ENCODE measurements around the gene LDAH.
"Not testable (repeated sequence)": the region's sequence is repeated elsewhere in the genome, so short reads cannot be mapped to it uniquely, and the experiment has no call there.

Gene LDAH

GRCh38 chr2:20822535-20823490 lies at the start of gene LDAH:
LDAH (minus strand) TSS chr2:20823101; CDS start chr2:20801463, 21,638 bp downstream.
- peak; percentile 83 to 86 for DNase-seq

GRCh38 chr2:20868377-20868776 lies 45.5 kb upstream of the LDAH start:
- peak in 1 of 2 donors; percentile 36 for DNase-seq

GRCh38 chr2:20862850-20863249 lies 39.9 kb upstream of the LDAH start:
- no peak for DNase-seq

GRCh38 chr2:20855456-20855855 lies 32.6 kb upstream of the LDAH start:
- DNase-seq: no peak

GRCh38 chr2:20852670-20853069 lies 29.8 kb upstream of the LDAH start:
- DNase-seq: no peak

GRCh38 chr2:20852139-20852538 lies 29.2 kb upstream of the LDAH start:
- DNase-seq: no peak

GRCh38 chr2:20844246-20844645 lies 21.3 kb upstream of the LDAH start:
- no peak for DNase-seq

- DNase-seq: no peak
Observed at GRCh38 chr2:20839052-20839451, 16.2 kb upstream of the LDAH start.

- DNase-seq: no peak
Observed at GRCh38 chr2:20838016-20838415, 15.1 kb upstream of the LDAH start.

GRCh38 chr2:20836521-20836920 lies 13.6 kb upstream of the LDAH start:
- no peak for DNase-seq

- DNase-seq: no peak
Observed at GRCh38 chr2:20834331-20834730, 11.4 kb upstream of the LDAH start.

- no peak for DNase-seq
Observed at GRCh38 chr2:20832606-20833005, 9.7 kb upstream of the LDAH start.

GRCh38 chr2:20829861-20830260 lies 7.0 kb upstream of the LDAH start:
- no peak for DNase-seq

GRCh38 chr2:20823917-20824316 lies 1.0 kb upstream of the LDAH start:
- DNase-seq: no peak

GRCh38 chr2:20818820-20819219 lies 4.1 kb downstream of the LDAH start:
- no peak for DNase-seq

GRCh38 chr2:20815216-20815615 lies 7.7 kb downstream of the LDAH start:
- no peak for DNase-seq

- no peak for DNase-seq
Observed at GRCh38 chr2:20812779-20813178, 10.1 kb downstream of the LDAH start.

- no peak for DNase-seq
Observed at GRCh38 chr2:20806286-20806685, 16.6 kb downstream of the LDAH start.

GRCh38 chr2:20803974-20804373 lies 18.9 kb downstream of the LDAH start:
- no peak for DNase-seq

GRCh38 chr2:20803226-20803682 lies 19.6 kb downstream of the LDAH start:
- no peak for DNase-seq

- DNase-seq: no peak
Observed at GRCh38 chr2:20797096-20797495, 25.8 kb downstream of the LDAH start.

- DNase-seq: no peak
Observed at GRCh38 chr2:20796374-20796791, 26.5 kb downstream of the LDAH start.

- not testable (repeated sequence) for DNase-seq
Observed at GRCh38 chr2:20793944-20794343, 29.0 kb downstream of the LDAH start.

GRCh38 chr2:20781656-20782265 lies 41.1 kb downstream of the LDAH start:
- DNase-seq: peak in 1 of 2 donors; percentile 43
